Right lung (tissue), 10 donors: Measurements from ENCODE around the gene PAX6. TPM values are rescaled to one million over a fixed set of nuclear protein-coding genes. Genes with fewer than 3 reads are reported as not detected.

Experiments used
- DNase-seq, 2 donors: peaks; one replicate each; pipeline ENCODE4 v3.0.0-alpha.2; 2013
- long read RNA-seq, 8 donors: transcript quantifications; one replicate each; lab custom pipeline, GENCODE V29; 2026
- polyA plus RNA-seq, 5 donors: library from polyadenylated mRNA; unstranded; fragments of 120-200 nt; gene quantifications; one replicate each; pipeline versions ENCODE4 v1.2.1 to v1.2.3, GENCODE V29; 2013; ENCODE audit warnings: inconsistent platforms in 1 of 5, low replicate concordance in 1 of 5; ENCODE audit not compliant: insufficient read length in 5 of 5, insufficient read depth in 1 of 5

The PAX6 gene
- polyA plus RNA-seq, result under 1 TPM in 4 of 5 donors, not detected in 1; 0.13 to 0.22 (median 0.16) TPM
- long read RNA-seq, donor 1, result 0 reads
- long read RNA-seq, donor 2, result 0 reads
- long read RNA-seq, donor 3, result 0 reads
- long read RNA-seq, donor 4, result 0 reads
- long read RNA-seq, donor 5, result 0 reads
- long read RNA-seq, donor 6, result 0 reads
- long read RNA-seq, donor 7, result 0 reads
- long read RNA-seq, donor 8, result 0 reads

DNA sequence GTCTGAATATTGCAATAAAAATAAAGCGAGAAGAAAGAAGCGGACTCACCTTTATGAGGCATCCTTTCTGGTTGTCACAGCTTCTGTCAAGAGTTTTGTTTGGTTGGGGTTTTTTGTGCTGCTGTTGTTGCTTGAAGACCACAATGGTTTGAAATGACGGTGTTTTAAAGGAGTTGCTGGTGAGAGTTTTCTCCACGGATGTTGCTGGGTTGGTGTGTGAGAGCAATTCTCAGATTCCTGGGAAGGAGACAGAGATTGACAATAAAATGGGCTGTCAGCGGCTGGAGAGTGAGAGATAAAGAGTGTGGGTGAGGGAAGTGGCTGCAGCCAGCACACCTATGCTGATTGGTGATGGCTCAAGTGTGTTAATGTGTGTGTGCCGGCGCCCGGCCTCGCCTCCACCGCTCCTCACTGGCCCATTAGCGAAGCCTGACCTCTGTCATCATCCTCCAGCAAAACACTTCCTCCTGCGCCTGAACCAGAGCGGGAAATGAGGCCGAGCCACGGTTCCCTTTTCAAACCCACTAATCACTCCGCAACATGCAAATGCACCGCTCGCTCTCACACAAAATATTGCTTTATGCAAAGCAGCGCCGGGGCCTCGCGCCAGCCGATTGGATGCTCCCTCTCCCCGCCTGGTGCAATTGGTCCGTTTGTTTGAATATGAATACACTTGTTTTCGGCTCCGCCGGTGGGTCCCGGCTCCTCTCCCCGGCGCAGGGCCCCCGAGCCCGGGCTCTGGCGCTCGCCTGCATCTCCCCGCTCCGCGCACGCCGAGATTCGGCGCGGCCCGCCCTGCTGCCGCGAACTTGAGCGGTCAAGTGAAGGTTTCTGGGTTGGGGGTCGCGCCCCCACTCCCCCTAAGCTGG, at the start of gene PAX6:
Gene PAX6, minus strand, starts transcription at position 544 of the 869 bp plus-strand sequence. CDS start 4,911 bp downstream, outside the sequence.
- DNase-seq, result no peak

- DNase-seq, result no peak
Observed at GRCh38 chr11:31860391-31860790, 49.3 kb upstream of the PAX6 start.

GRCh38 chr11:31856248-31856647, 45.1 kb upstream of the PAX6 start:
- DNase-seq, result no peak

- no peak for DNase-seq
Observed at GRCh38 chr11:31855466-31855865, 44.3 kb upstream of the PAX6 start.

DNA sequence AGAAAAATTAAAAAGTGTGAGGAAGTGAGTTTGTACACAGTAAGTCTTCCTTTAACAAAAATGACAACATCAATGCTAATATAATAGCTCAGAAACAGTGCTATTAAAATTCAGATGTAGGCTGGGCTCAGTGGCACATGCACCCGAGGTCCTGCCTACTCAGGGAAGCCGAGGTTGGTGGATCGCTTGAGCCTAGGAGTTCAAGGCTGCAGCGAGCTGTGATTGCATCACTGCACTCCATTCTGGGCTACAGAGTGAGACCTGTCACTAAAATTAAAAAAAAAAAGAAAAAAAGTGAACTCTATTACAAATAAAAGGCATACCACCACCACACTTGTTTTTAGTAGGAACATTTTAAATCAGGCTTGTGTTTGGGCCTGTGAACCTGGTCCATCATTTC, 39.2 kb upstream of the PAX6 start:
- no peak for DNase-seq

DNA sequence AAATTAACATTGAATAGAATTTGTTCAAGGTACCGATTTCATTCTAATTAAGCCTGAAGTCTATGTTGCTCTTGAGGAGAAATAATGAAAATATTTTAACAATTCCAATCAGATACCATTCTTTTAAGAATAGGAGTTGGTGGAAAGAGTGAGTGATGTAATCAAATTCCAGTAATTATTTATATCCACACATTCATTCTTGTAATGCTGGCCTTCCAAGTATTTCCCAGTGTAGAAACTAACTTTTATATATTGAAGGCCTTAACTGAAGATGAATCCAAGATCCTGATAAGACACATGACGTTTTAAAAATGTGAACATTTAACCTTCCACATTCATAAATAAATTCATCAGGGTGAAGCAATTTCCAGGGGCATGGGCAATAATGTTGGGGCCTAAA, 36.6 kb upstream of the PAX6 start:
- no peak for DNase-seq

DNA sequence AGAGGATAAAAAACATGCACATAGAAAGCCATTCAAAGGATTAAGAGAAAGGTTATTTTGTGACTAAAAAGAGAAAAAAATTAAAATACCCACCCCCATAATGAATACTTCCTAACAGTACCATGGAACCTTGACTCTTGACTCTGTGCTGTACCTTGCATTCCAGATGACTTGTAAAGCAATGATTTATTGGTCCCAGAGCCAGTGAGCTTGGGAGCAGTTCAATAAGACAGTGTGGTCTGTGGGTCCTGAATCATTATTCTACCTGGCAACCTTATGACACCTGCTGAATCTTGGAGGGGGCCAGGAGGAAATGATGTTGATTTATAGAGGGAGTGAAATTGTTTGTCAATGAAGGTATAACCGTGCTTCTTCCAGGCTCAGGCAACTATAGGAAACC, 34.2 kb upstream of the PAX6 start:
- no peak for DNase-seq

- no peak for DNase-seq
Observed at GRCh38 chr11:31844351-31844750, 33.2 kb upstream of the PAX6 start.

GRCh38 chr11:31841435-31841834, 30.3 kb upstream of the PAX6 start:
- no peak for DNase-seq

- DNase-seq, result no peak
Observed at GRCh38 chr11:31834237-31834636, 23.1 kb upstream of the PAX6 start.

DNA sequence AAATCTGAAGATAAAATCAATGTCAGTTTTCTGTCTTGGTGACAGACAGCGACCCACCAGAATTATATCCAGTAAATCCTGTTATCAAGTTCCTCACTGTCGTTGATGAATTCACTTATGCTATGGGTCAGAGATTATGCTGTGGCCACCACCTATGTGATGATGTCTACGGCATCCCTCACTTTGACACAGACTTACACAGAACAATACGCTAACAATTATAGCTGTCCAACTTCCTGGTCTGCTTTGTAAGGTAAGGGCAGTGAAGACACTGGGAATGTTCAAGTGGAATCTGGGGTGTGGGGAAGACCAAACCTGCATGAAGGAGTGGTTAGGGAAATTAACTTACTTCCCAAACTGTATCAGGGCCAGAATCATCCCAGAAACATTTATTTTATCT, 19.3 kb upstream of the PAX6 start:
- DNase-seq, result no peak

DNA sequence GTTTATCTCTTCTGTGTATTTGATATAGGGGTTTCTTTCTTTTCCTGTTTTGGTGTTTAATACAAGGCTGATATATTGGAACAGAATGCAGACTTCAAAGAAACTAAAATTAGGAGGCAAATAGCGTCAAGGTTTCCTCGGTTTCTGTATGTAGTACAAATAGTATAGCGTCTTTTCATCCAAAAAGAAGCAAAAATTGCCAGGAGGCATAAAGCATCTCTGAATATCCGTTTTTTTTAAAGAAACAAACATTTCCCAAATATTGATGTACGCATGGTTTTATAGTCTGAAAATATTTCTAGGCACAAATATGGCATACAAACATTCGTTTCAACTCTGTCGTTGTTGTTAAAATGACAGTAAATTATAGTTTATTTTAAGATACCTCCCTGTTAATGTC, 17.1 kb upstream of the PAX6 start:
- no peak for DNase-seq

- no peak for DNase-seq
Observed at GRCh38 chr11:31827455-31828206, 16.5 kb upstream of the PAX6 start.

DNA sequence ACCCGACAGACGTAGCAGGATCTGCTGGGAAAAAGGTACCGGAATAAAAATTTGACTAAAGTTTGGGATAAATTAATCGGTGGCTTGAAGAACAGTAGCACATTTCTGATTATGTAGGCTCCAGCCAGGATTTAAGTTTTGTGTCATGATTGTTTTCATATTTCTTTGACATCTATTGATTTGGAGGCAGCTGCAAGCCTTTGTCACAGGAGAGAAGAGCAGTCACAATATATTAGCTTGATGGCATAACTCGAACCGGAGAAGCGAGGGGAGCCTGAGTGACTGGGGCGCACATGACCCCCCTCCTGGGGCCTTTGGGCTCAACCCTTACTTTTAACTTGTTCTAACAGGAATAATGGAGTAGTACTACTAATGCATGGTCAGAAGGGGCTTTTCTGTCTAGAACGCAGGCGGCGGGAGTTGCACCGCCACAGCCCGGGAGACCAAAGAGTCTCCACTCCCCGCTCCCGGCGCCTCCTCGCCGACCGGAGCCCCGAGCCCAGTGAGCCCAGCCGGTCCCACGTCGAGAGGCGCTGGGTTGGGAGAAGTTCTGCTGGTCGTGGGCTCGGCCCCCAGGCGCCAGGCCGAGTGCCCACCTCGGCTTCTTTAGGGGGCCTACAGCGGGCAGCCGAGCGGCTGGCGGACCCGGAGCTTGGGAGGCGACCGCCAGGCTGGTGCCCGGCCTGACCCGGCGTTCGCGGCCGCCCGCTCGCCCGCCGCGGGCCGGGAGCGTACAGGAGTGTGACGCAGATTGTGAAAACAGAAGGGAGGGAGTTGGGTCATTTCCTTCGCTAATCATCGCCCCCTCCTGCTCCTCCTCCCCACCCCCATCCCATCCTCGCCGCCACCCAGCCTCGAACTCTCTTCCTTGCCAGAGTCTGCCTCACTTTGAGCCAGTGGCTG, 15.7 kb upstream of the PAX6 start:
- no peak for DNase-seq

DNA sequence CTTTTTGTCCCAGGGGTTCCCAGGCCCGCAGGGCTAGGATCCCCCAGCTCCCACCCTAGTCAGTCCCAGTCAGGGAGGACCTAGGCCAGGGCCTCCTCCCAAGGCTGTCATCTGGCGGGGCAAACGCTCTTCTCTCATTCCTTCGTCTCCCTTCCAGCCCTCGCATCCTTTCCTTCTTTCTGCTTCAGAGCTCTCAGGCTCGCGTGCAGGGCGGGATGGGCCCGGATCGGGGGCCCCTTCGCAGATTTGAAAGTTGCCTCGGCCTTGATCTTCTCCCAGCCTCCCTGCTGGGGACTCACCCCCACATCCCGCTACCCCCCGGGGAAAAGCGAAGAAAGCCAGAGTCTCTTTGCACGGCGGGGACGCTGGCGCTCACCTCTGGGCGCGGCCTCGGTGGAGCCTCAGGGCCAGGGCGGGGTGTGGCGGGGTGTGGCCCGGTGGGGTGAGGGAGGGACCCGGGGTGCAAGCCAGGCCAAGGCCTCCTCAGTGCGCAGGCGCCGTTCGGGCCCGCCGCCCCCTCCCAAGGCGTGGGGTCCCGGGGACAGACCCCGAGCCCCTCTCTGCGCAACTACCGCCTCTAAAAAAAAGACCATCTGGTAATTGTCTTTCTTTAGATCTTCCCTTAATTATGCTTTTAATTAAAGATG, 14.8 kb upstream of the PAX6 start:
- DNase-seq, result no peak

DNA sequence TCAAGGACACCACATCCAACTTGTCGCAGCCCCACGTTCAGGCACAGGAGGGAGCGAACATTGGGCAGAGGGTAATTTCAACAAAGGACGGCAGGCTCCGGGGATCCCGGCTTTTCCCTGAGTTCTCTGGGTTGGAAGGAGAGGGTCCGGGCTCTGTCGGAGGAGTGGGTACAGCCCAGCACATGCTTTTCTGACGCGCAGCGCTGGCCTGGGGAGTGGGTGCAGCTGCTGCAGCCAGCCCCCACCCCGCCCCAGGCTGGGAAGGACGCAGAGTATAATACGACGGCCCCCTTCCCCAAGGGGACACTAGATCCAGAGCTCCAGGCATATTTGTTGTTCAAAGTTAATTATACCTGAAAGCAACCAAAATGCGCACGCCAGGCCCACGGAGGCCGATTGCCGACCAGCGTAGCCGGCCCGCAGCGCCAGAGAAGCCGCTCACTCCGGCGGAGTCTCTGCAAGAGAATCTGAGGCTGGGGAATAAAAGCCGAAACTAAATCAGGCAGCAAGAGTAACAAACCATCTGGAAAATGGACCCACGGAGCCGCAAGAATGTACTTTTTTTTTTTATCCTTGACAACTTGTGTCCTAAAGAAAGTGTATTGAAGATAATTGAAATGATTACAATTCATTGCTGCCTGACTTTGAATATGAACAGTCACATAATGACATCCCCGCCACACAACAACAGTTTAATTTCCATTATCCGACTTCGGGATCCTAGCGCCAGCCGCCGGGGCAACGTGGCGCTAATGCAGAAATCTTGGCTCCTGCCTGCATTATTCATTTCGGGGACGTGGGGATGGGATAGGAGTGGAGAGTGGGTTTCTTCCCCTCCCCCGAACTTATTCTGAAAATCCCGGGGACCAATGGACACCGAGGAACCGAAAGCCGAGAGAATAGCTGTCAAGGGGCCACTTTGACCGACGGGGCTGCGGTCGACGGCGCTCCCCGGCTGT, 14.0 kb upstream of the PAX6 start:
- no peak for DNase-seq

GRCh38 chr11:31824332-31824878, 13.3 kb upstream of the PAX6 start:
- no peak for DNase-seq

DNA sequence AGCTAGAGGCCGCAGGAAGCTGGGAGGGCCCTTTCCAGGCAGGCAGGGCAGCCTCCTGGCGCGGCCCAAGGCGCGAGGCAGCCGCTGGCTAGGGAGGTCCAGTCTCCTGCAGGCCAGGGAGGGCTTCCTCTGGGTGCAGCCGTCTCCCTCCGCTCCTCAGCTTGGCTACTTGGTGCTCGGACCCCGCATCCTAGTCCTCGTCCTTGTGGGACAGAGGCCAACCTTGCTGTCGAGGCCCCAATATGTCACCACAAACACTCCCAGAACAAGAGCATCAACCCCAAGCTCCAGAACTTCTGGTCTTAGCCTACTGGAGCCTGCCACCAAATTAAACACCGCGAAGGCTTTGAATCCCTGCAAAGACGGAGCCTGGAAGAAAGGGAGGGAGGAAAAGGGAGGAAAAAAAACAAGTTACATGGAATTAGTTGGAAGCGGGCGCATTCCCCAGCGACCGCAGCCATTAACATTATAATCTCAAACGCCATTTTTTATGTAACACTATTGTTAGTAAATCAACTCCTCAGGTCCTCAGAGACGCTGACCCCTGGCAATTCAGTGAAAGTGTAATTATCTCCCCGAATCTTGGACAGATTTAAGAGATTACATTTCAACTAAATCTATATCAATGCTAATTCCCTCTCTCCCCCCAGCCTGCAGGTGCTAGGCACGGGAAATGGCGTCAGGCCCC, 12.7 kb upstream of the PAX6 start:
- DNase-seq, result no peak
